Panc1 (cell line): Measurements from ENCODE around the gene MUS81.

Experiments
- CTCF ChIP-seq: fragments of 450-650 bp; IDR thresholded peaks from 2 replicates; pipeline ENCODE4 v1.5.1; 2017; ENCODE audit warnings: mild to moderate bottlenecking
- POLR2AphosphoS5 ChIP-seq: IDR thresholded peaks from 2 replicates; pipeline ENCODE4 v1.6.1; 2012; ENCODE audit warnings: mild to moderate bottlenecking, low read depth, low read length, moderate library complexity
- REST ChIP-seq, 2 experiments: IDR thresholded peaks; 2 replicates each; pipeline ENCODE4 v1.6.1; 2011 to 2012; ENCODE audit warnings: low read depth in 2 of 2, control low read depth in 1 of 2, low read length in 1 of 2, mild to moderate bottlenecking in 1 of 2, moderate library complexity in 1 of 2; ENCODE audit not compliant: insufficient read depth in 1 of 2
- SIN3A ChIP-seq: IDR thresholded peaks from 2 replicates; pipeline ENCODE4 v1.6.1; 2012; ENCODE audit warnings: low read depth, mild to moderate bottlenecking, low read length, moderate library complexity, borderline replicate concordance; ENCODE audit not compliant: insufficient read depth
- TCF7L2 ChIP-seq: IDR thresholded peaks from 2 replicates; pipeline ENCODE4 v1.6.1; 2011; ENCODE audit warnings: mild to moderate bottlenecking, low read depth, low read length, inconsistent platforms

DNA sequence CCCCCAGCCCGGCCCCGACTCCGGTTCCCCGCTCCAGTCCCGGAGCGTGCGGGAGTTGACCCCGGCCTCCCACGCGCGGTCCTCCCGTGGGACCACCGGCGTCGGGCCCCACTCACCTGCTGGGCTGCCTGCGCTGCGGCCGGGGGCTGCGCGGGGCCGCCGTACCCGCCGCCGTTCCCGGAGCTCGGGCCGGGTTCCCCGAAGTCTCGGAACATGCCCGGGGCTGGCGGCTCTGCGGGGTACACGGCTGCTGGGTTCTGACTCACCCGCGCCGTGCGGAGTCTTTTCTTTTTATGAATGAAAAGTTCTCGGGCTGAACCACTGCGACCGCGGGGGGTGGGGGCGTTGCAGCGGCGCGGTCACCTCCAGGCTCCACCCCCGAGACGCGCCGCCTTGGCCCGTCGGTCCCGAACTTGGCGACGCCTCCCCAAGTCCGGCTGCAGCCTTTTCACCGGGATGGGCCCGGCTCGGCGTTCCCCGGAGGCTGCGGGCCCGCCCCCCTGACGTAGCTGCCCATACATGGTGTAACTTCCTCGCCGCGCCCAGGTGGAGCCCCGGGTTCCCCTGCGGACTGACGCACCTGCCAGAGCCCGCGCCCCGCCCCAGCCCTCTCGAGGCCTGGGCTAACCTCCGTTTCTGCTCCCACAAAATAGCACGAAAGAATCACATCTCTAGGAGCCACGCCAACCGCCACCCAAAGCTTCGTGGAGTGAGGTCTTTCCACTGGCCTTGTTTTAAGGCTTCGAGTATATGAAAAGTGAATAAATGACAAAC is 40.1 kb downstream of the MUS81 start, which contains the start of gene FOSL1:
- TF ChIP-seq CTCF = no peak
- TF ChIP-seq POLR2AphosphoS5 = peak; percentile 99
- TF ChIP-seq TCF7L2 = peak; percentile 77
- TF ChIP-seq SIN3A = peak; percentile 98; the same call in 1 of the 2 replicates
- TF ChIP-seq REST (IDR thresholded peaks at IDR 0.05; ENCODE audit: insufficient read depth in 1 of 2, low read depth in 2 of 2, low read length in 1 of 2) = 0 out of 4 replicates have a peak, but pooled peaks of 1 of the 2 experiments have one; percentile 8
